GM12801 (cell line): ENCODE results near the gene SMIM44.

Experiments used
- CTCF ChIP-seq: IDR thresholded peaks from one replicate; pipeline ENCODE4 v1.5.1; 2011; ENCODE audit warnings: control low read depth; ENCODE audit not compliant: insufficient read length; ENCODE audit errors: extremely low read depth

Gene SMIM44

DNA sequence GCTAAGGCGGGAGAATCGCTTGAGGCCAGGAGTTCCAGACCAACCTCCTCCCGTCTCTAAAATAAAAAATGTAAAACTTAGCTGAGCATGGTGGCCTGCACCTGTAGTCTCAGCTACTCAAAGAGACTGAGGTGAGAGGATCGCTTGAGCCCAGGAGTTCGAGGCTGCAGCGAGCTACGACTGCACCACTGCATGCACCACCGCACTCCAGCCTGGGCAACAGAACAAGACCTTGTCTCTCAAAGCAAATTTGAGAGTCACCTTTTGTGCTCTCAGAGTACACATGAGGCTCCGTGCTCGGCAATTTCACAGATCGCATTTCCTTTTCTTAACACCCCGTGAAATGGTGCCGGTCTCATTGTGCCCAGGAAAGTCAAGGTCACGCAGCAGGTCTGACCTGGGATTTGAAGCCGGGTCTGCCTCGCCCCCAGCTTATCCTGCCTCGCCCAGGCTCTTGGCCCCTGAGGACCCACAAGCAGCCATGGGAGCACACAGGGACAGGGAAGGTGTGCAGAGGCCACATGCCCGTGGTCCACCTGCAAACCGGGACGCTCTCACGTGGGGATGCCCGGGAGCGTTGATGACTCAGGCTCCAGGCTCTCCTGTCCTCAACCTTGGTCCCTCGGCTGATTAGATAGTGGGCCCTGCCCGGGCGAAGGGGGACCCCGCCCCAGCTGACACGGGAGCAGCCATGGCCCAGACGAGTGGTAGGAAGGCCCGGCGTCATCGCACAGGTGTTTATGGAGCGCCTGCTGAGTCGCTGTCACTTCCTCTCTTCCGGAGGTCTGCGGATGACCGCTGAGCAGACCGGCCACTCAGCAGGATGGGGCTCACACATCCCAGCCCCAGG lies 1.8 kb downstream of the SMIM44 start:
- no peak for TF ChIP-seq CTCF

GRCh38 chr19:3480383-3481091 lies 2.7 kb downstream of the SMIM44 start, which contains the start of gene SMIM24:
Gene SMIM24 (minus strand): TSS chr19:3480525. CDS start chr19:3480463, 62 bp downstream.
- TF ChIP-seq CTCF: no peak

DNA sequence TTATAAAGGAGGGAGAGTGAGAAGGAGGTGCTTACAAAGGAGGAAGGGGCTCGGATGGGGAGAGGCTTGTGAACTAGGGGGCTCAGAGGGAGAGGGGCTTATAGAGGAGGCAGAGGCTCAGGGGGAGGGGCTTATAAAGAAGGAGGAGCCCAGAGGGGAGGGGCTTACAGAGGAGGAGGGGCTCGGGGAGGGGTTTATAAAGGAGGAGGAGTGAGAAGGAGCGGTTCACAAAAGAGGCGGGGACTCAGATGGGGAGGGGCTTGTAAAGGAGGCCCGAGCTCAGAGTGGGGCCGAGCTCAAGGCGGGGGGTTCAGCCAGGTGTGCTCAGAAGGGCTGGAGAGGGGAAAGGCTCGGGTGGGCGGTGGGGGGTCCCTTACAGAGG lies 3.4 kb downstream of the SMIM44 start:
- no peak for TF ChIP-seq CTCF

DNA sequence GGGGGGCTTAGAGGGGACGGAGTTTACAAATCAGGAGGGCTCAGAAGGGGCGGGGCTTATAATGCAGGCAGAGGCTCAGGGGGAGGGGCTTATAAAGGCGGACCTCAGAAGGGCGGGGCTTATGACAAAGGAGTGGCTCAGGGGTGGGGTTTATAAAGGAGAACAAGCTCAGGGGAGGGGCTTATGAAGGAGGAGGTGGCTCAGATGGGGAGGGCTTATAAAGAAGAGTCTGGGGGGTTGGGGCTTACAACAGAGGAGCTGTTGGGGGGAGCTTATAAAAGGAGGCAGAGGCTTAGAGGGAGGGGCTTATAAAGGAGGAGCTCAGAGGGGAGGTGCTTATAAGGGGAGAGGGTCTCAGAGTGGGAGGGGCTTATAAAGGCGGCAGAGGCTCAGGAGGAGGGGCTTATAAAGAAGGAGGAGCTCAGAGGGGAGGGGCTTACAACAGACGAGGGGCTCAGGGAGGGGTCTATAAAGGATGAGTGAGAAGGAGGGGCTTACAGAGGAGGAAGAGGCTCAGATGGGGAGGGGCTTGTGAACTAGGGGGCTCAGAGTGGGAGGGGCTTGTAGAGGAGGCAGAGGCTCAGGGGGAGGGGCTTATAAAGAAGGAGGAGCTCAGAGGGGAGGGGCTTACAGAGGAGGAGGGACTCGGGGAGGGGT lies 3.9 kb downstream of the SMIM44 start:
- no peak for TF ChIP-seq CTCF

DNA sequence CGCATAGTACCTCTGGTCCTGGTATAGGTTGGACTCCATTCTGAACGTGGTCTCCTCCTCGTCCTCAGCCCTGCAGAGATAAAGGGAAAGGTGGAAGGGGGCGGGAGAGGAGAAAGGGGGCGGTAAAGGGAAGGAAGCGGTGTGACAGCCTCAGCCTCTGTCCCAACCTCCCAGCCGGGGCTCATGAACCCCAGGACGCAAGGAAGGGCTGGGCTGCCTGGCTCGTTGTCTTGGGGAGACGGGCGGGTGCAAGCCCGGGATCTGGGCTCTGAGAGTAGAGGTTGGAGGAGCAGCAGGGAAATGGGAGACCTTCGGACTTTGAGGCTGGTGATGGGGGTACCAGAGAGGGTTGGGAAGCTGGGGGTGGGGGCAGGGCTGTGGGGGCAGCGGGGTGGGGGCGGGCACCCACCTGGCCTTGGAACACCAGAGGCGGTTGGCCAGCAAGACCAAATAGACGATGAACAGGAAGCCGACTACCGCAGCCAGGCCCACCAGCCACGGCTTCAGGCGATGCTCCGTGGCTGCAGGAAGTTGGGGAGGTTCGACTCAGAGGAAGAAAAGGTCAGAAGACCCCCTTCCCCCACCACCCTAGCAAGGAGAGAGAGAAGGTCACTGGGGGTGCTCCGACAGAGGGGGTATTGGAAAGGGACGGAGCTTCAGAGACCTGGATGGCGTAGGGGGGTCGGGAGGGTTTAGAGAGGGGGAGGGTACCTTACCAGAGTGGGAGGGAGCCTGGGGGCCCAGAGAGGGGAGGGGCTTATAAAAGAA lies 4.6 kb downstream of the SMIM44 start:
- TF ChIP-seq CTCF: no peak

- TF ChIP-seq CTCF: no peak
Observed at GRCh38 chr19:3477951-3478350, 5.3 kb downstream of the SMIM44 start.

DNA sequence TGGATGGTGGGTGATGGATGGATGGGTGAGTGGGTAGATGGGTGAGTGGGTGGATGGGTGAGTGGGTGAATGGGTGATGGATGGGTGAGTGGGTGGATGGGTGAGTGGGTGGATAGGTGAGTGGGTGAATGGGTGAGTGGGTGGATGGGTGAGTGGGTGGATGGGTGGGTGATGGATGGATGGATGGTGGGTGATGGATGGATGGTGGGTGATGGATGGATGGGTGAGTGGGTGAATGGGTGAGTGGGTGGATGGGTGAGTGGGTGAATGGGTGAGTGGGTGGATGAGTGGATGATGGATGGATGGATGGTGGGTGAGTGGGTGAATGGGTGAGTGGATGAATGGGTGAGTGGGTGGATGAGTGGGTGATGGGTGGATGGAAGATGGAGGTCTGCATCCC lies 5.7 kb downstream of the SMIM44 start:
- no peak for TF ChIP-seq CTCF
